BJ (cell line): ENCODE data around the gene GAPDHS. TPM values are rescaled to one million over a fixed set of nuclear protein-coding genes. Genes with fewer than 3 reads are reported as not detected.

Experiments used
- CTCF ChIA-PET: fragments of 350-600 bp; formaldehyde crosslinking; extraction: SDS; loops from one replicate; lab custom pipeline; 2021; ENCODE audit warnings: antibody characterized with exemption, inconsistent platforms; lab: Yijun Ruan, JAX
- POLR2A ChIA-PET: fragments of 300-600 bp; sonication (Branson Sonifier 250); formaldehyde crosslinking; extraction: SDS; loops from one replicate; lab custom pipeline; 2021; ENCODE audit warnings: antibody characterized with exemption; lab: Charles Lee
- DNase-seq: peaks from one replicate; pipeline ENCODE4 v3.0.0-alpha.2; 2011; ENCODE audit warnings: low read depth
- H3K27me3 ChIP-seq: 2 replicates; pipeline ENCODE4 v1.6.0; 2011; ENCODE audit warnings: low read length; ENCODE audit not compliant: control insufficient read depth, insufficient read depth
- H3K36me3 ChIP-seq: 2 replicates; pipeline ENCODE4 v1.5.1; 2011; ENCODE audit warnings: low read length; ENCODE audit not compliant: control insufficient read depth, insufficient read depth
- H3K4me3 ChIP-seq: 2 replicates; pipeline ENCODE4 v1.5.1; 2011; ENCODE audit warnings: low read depth, mild to moderate bottlenecking, control low read depth, low read length
- polyA plus RNA-seq: library from polyadenylated mRNA; depleted of rRNA; stranded (reverse); fragments of >200 nt; gene quantifications from 2 replicates; pipeline ENCODE4 v1.2.3, GENCODE V29; 2011
- TF ChIP-seq, protein P1 (sequence below): IDR thresholded peaks from 2 replicates; pipeline ENCODE4 v1.5.1; 2011; ENCODE audit warnings: low read depth, mild to moderate bottlenecking, control low read depth, inconsistent platforms, low read length, moderate library complexity; ENCODE audit not compliant: insufficient read depth

The GAPDHS gene
- polyA plus RNA-seq, 1 experiment = not detected

DNA sequence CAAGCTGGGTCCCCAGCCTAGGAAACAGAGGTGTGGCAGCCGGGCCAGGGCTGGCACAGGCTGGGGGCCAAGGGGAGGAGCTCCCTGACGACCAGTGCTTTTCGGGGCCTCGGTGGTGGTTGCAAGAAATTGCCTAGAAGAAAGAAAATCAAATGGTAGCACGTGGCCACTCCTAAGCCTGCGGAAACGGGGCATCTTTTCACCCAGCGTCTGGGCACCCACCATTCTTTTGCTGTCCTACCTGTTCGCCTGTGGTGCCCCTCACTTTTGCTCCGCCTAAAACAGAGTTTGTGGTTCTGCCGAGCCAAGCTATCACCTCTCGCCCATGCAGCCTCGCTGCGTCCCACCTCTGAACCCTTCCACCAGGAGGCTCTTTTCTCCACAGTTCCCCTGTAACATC lies 35.9 kb upstream of the GAPDHS start:
- ChIA-PET POLR2A (no interaction called here), CTCF (interaction anchor here (0.5 to 4.2 kb wide), 6 partner anchors 10 to 399 kb away, joined by 3 to 48 read pairs (median 4); no protein-coding TSS in a partner anchor)
- Histone ChIP-seq H3K27me3 (no peaks in the 10 kb centered on the region; the same call in 1 of the 2 replicates), H3K4me3 (no peak overlapping the region), H3K36me3 (no peaks in the 10 kb centered on the region)
- TF ChIP-seq, protein P1, sequence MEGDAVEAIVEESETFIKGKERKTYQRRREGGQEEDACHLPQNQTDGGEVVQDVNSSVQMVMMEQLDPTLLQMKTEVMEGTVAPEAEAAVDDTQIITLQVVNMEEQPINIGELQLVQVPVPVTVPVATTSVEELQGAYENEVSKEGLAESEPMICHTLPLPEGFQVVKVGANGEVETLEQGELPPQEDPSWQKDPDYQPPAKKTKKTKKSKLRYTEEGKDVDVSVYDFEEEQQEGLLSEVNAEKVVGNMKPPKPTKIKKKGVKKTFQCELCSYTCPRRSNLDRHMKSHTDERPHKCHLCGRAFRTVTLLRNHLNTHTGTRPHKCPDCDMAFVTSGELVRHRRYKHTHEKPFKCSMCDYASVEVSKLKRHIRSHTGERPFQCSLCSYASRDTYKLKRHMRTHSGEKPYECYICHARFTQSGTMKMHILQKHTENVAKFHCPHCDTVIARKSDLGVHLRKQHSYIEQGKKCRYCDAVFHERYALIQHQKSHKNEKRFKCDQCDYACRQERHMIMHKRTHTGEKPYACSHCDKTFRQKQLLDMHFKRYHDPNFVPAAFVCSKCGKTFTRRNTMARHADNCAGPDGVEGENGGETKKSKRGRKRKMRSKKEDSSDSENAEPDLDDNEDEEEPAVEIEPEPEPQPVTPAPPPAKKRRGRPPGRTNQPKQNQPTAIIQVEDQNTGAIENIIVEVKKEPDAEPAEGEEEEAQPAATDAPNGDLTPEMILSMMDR = no peak
- DNase-seq = no peak

DNA sequence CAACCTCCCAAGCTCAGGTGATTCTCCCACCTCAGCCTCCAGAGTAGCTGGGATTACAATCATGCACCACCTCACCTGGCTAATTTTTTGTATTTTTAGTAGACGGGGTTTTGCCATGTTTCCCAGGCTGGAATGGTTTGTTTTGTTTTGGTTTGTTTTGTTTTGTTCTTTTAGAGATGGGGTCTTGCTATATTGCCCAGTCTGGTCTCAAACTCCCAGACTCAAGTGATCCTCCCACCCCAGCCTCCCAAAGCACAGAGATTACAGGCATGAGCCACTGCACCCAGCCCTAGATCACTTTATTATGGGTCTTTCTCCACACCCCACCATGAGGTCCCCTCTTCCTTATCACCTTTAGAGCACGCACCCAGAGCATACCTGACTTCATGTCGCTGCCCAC lies 35.0 kb upstream of the GAPDHS start:
- ChIA-PET CTCF (interaction anchor here (1.5 to 4.2 kb wide), 3 partner anchors 11 to 145 kb away, joined by 5 to 48 read pairs (median 8); no protein-coding TSS in a partner anchor), POLR2A (interaction anchor here (0.5 kb wide), 1 partner anchor 49 kb away, joined by 20 read pairs; no protein-coding TSS in a partner anchor)
- TF ChIP-seq, protein P1 = no peak
- Histone ChIP-seq H3K27me3 (no peaks in the 10 kb centered on the region; the same call in 1 of the 2 replicates), H3K36me3 (no peaks in the 10 kb centered on the region), H3K4me3 (no peak overlapping the region)
- DNase-seq = no peak

DNA sequence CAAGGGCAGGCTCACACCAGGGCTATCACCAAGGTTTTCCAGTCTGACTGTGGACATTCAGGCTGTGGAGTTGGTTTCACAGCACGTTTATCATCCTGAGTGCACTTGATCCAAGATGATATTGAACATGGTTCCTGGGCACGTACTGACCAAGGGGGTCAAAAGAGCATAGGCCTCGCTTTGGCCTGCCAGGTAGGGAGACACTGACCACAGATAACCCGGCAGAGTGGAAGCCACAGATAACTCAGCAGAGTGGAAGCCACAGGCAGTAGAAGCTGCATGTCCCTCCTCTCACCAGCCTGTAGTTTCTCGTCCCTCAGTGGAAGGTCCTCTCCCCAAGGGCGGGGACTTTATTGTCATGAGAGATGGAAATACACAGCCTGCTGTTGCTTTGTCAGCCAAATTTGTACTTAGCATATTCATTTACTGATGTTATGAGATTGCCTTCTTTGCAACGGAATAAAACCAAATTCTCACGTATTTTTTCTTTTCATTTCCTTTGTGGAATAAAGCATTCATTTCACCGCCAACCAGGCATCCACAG lies 34.2 kb upstream of the GAPDHS start:
- POLR2A ChIA-PET = no interaction called here
- no peak for DNase-seq
- Histone ChIP-seq H3K27me3 (no peaks in the 10 kb centered on the region; the same call in 1 of the 2 replicates), H3K36me3 (no peaks in the 10 kb centered on the region), H3K4me3 (no peak overlapping the region)
- CTCF ChIA-PET = interaction anchor here (0.7 kb wide), 1 partner anchor 1083 kb away, joined by 3 read pairs; no protein-coding TSS in a partner anchor
- TF ChIP-seq, protein P1 = no peak

DNA sequence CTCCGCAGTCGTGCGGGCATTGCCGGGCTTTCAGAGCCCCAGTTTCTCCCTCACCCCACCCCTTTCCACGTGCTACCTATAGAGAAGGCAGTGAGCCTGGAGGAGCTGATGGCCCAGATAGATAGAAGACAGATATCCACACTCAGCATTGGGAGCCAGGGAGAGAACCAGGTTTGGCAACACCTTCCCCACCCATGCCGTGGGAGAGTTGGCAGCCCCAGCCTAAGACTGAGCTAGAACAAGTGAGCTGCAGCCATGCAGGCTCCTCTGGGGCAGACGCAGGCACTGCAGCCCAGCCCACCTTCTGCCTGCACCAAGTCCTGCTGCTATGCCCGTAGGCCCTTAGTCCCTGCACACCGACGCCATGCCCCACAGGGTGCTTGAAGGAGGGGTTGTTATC lies 32.6 kb upstream of the GAPDHS start:
- POLR2A ChIA-PET = no interaction called here

DNA sequence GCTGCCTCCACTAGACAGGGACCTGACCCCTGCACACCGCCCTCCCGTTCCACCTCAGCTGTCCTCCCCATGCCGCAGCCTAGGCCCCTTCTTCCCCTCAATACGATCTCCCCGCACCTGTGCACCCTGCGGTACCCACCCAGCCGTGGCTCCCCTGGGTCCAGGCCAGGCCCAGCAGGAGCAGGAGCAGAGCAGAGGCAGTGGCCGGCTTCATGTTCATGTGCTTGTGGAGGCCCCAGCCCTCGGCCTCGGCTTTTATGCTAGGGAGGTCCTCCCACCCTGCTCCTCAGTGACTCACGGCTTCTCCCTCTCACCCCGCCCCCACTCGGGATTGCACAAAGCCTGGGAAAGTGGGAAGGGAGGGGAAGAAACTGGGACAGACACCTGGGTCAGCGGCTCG lies 31.6 kb upstream of the GAPDHS start:
- CTCF ChIA-PET = interaction anchor here (2.7 kb wide), 1 partner anchor 8 kb away, joined by 11 read pairs; no protein-coding TSS in a partner anchor
- no peak overlapping the region for H3K4me3 ChIP-seq
- POLR2A ChIA-PET = no interaction called here
- peaks cover 3% of the 10 kb centered on the region; the same call in 1 of the 2 replicates for H3K27me3 ChIP-seq
- no peaks in the 10 kb centered on the region for H3K36me3 ChIP-seq
- TF ChIP-seq, protein P1 = no peak
- DNase-seq = no peak

More for the DNA sequence above, 32.6 kb upstream of the GAPDHS start:
- H3K27me3 ChIP-seq = peaks cover 3% of the 10 kb centered on the region; the same call in 1 of the 2 replicates
- TF ChIP-seq, protein P1 = no peak
- DNase-seq = no peak
- H3K4me3 ChIP-seq = no peak overlapping the region
- H3K36me3 ChIP-seq = no peaks in the 10 kb centered on the region
- CTCF ChIA-PET = interaction anchor here (2.7 kb wide), 1 partner anchor 10 kb away, joined by 11 read pairs; no protein-coding TSS in a partner anchor
